HG03520 (cell line): ENCODE results near the gene PRKG1.
"Not testable (repeated sequence)": the region's sequence is repeated elsewhere in the genome, so short reads cannot be mapped to it uniquely, and the experiment has no call there.

Source experiments
- ATAC-seq: cut with Tn5 transposase; IDR thresholded peaks from one replicate; pipeline ENCODE4 v1.9.1; 2021; ENCODE audit warnings: mild to moderate bottlenecking, moderate library complexity; ENCODE audit not compliant: unreplicated experiment

Gene PRKG1

DNA sequence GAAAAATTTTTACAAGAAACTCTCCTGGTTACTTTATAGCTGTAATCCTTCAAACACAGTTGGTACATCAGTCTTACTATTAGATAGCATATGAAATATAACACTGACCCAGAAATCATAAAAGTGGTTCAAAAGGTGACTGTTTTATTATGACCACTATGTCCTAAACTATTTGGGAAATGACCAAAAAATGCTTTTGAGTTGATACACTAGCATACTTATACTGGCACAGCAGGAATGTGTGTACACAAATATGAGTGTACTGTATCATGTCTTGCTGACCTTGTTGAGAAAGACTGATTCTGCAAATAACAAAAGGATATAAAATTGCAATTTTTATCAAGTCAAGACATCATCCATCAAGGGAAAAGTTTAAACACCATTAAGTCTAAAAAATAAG, 600.8 kb downstream of the PRKG1 start:
- ATAC-seq: no peak

DNA sequence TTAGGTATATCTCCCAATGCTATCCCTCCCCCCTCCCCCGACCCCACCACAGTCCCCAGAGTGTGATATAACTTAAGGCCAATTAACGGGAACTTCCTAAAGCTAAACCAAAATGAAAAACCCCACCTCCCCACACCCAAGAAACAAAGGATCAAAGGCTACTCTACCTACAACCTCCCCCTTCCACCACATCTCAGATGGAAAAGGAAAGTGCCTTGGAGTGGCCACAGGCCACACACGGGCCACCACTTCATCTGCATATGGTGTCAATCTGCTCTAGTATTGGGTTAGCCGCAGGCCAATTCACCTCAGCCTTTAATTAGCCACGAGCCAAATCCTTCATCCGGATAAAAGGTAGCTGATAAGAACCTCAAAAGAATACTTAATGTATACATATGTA, 605.6 kb downstream of the PRKG1 start:
- ATAC-seq: no peak

DNA sequence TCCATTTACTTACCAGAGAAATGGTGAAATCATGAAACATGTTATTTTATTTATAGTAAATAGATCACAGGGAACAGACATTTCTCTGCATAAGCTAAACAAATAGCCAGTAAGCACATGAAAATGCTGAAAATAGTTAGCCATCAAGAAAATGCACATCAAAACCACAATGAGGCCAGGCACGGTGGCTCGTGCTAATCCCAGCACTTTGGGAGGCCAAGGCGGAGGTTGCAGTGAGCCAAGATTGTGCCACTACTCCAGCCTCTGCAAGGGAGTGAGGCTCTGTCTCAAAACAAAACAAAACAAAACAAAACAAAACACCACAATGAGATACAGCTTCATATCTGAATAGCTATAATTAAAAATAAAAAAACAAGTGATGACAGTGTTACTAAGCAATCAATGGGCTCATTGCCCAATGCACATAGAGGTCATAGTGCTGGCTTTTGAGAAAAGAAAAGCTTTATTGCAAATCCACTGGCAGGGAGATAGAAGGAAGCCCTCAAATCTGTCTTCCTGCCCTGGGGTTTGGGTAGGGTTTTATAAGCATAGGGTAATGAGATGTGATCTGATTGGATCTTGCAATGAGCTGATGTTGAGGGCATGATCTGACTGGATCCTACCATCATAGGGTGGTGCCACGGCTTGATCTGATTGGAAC, 608.9 kb downstream of the PRKG1 start:
- ATAC-seq: no peak

DNA sequence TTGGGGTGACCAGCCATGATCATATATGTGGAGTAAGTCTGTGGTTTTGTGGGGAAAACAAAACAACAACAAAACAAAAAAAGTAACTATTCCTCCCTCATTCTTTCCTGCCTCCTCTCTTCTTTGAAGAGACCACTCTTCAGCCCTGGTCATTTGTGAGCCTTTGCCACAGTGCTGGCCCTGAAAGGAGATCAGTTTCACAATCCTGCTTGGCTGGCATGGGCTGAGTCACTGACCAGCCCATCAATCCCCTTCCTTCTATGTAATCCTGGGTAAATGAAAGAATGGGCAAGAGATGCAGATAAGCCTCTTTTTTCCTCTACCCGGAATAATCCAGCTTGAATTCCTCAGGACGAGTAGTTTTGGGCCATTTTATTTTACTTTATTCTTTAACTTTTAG, 611.5 kb downstream of the PRKG1 start:
- no peak for ATAC-seq

DNA sequence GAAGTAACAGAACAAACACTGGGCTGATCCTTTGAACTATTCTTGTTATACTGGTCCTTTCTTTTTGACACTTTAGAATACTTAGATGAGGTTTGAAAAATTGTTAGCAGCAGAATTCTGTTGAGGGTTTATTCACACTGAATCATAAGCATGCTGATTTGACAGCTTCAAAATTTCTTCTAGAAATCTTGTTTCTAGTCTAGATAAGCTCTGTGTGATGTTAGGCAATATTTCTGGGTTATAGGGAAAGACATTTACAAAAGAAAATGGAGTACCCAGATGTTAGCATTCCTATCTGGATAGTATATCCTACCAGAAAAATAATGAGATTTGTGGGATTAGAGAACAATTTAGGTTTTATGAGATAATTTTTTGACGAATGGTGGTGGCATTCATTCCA, 613.0 kb downstream of the PRKG1 start:
- no peak for ATAC-seq

DNA sequence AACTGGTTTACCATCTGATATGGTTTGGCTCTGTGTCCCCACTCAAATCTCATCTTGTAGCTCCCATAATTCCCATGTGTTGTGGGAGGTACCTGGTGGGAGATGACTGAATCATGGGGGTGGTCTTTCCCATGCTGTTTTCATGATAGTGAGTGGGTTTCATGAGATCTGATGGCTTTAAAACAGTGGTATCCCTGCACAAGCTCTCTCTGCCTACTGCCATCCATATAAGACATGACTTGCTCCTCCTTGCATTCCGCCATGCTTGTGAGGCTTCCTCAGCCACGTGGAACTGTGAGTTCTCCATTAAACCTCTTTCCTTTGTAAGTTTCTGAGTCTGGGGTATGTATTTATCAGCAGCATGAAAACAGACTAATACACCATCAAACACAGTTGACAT, 614.5 kb downstream of the PRKG1 start:
- ATAC-seq: not testable (repeated sequence)

DNA sequence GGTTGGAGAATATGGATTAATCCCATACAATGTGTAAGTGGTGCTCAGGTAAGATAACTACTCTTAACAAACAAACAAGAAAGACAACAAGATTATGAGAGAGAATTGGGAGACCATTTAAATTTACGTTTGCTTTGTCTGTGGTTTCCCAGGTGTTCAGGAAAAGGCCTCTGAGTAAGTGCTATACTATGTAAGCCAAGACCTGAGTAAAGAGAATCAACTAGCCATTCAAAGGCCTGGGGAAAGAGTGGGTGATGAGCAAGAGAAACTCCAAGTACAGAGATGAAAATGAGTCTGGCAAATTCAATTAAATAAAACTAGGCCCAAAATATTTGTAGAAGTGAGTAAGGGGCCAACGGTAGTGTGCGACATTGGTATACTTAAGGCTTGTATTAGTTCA, 615.2 kb downstream of the PRKG1 start:
- no peak for ATAC-seq

DNA sequence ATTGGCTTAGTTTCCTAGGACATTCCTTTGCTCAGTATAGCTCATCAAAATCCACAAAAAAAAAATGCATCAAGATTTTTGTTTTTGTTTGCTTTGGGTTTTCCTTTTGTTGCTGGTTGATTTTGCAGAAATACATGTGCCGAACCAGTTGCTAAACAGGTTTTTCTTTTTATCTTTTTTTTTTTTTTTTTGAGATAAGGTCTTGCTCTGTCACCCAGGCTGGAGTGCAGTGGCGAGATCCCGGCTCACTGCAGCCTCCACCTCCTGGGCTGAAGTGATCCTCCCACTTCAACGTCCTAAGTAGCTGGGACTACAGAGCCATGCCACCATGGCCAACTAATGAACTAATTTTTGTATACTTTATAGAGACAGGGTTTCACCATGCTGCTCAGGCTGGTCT, 616.8 kb downstream of the PRKG1 start:
- ATAC-seq: no peak

DNA sequence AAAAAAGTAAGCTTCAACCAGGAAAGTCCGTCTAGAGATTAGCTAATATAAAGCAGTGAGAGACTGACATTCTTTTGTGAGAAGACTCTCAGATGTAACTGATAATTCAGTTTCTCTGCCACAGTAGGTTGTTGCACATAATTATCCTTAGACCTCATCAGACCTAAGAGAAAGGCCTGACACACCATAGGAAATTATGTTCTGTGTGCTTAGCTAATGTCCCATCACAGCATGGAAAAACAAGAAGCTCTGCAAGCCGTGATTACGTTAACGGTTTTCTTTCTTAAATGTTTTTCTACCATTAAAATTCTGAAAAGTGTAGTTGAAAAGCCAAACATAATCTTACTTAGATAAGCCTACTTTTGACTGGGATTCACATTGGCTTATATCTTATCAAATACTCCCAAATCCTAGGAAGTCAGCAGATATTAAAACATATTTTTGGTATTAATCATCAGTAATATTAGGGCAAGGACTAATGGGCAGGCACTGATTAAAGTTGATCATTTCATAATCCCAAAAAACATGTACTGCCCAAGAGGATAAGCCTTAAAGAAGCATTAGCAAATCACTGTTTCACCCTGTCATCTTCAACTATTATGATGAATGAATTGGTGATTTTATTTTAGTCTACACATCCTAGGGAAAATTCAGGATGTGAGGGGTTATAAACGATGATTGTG, 619.9 kb downstream of the PRKG1 start:
- ATAC-seq: no peak

DNA sequence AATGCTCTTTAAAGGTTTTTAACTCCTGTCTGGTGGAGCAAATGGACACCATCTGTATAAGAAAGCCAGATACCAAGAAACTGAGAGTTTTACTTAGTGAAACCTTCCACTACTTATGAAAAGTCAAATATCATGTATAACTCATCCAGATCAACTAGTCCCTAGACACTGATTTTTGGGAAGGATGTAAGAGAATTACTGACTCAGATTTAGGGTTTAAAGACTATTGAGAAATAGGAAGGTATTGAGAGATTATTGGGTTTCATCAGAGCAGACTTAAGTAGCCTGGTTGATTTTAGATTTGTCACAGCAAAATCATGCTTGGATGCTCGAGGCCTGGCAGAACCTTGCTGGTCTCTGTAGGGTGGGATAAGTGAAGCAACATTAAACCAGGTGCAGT, 622.0 kb downstream of the PRKG1 start:
- no peak for ATAC-seq

DNA sequence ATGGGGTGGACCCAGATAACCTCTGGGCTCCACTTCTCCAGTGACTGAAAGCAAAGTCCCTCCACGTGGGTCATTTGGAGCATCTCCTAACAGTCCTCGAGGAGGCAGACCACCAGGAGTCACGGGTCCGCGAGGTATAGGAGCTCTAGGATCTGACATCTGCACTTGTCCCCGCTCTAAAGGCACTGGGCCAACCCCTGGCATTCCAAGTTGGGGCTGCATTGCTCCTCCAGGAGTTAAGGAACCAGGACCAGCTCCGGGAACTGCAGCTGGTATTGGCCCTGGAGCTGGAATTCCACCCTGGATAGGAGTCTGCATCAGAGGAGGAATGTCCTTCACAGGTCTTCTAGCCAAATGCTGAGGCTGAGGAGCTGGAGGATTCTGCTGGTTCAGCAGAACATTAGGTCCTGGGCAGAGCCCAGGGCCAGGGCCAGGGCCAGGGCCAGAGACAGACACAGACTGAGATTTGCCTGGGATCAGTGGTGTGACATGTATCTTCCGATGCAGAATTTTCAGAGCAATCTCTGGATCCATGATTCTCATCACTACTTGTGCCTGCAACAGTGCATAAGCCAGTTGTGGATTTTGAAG, 624.3 kb downstream of the PRKG1 start:
- no peak for ATAC-seq

DNA sequence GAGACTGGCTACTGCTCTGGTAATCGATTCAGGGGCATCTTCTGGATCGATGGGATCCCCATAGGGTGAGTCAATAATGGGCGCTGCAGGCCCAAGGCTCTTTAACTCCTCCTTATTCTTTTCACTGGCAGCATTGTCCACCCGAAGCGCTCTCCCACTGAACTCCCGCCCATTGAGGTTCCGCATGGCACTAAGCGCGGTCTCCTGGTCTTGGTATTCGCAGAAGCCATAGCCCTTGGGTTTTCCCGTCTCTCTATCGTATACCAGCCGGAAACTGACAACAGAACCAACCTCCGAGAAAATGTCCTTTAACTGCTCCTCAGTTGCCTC, 624.8 kb downstream of the PRKG1 start:
- peak; percentile 23 for ATAC-seq

DNA sequence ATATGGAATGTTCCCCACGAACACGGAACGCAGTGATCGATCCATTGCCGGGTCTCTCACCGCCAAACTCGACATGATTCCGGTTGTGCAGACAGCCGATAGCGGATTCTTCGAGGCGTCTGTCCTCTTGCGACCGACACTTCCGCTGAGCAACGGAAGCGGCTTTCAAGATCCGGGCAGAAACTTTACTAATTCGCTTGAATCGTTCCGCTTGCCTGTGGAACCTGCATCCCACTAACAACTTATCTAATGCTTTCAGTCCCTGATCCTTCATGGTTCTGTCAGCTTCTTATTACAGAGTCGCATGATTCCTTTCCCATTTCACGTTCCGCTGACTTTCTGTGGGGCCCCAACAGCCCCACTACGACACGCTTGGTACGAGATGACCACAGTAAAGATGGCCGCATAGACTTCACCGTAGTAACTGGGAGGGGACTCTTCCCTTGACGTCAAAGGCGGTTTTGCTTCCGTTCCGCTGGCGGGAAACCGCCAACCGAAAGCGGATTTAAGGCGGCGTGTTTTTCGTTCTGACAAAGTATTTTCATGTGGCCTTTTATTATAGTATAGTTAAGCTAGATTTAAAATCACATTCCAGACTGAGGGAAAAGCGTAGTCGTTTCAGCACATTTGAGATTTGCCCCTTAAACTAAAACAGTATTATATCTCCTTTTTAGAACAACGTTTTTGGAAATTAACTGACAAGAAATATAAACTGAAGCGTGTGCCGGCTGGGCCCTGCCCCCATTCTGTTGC, 625.4 kb downstream of the PRKG1 start, which contains the start of gene CSTF2T:
Gene CSTF2T, minus strand, starts transcription at position 121 of the 753 bp plus-strand sequence. Its CDS starts 46 bp downstream, at position 75.
- ATAC-seq: peak; percentile 91

DNA sequence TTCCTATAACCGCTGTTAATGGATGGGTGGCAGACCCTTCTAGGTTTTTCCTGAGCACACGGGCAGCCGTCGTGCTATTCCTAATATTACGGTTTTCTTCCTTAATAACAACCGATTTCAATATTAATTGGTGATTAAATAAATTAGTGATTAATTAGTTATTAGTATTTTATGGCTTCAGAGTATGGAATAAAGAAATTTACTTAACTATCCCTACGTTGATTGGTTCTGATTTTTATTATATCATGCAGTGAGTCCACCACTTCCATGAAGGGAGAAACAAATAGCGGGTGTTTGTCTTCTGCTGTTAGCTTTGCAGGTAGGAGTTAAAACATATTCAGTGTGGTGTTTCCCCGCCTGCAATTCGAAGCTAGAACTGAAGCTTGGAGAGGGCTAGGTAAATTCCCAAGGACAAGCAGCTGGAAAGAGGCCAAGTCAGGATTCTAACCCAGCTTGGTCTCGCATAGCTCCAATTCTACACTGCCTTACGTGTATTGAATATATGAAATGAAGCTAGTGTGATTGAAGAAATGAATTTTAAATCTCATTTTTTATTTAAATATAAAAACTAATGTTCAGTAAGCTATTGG, 626.0 kb downstream of the PRKG1 start:
- ATAC-seq: no peak

DNA sequence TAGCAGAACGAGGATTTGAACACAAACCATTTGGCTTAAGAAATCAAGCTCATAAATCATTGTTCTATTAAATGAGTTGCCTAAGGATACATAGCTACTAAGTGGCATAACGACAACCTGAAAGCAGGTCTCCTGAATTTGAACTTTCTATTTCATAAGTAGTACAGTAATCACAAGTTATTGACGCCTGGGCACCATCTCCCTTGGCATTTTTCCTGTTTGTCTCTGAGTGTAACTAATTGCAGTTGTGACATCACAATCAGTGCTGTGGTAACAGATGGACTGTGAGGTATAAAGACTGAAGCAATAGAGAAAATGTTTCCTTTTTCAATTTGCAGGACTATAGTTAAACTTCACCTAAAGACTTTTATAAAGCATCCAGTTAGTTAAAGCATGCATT, 631.5 kb downstream of the PRKG1 start:
- ATAC-seq: no peak

DNA sequence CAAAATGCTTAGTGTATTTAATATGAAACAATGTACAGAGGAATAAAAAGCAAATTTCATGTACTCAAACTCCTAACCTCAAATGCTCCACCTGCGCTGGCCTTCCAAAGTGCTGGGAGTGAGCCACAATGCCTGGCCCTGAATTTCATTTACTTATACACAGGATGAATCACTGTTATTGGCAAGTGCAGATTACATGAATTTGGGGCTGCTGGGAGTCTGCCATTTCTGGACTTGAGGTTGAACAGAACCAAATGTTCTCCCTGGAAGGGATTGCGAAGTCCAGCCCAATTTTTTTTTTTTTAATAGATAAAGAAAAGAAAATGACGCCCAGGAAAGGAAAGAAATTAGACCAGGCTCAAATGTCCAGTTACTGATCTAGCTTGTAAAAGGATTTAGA, 631.9 kb downstream of the PRKG1 start:
- no peak for ATAC-seq

DNA sequence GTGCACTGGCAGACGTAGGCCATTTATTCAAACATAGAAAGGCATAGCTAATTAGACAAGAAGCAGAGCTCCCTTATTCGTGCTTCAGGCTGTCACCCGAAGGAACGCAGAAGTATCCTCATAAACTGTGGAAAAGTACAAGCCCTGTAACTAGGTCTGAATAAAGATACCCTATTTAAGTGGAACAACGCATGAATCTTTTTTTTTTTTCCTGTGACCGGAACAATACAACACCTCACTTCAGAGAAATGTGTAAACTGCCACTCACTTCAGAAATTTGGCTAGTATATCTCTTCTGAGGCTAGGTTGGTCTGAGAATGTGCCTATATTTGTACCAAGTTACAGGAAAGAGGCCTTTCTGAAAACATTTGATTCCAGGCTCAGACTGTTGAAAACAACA, 633.1 kb downstream of the PRKG1 start:
- ATAC-seq: no peak

DNA sequence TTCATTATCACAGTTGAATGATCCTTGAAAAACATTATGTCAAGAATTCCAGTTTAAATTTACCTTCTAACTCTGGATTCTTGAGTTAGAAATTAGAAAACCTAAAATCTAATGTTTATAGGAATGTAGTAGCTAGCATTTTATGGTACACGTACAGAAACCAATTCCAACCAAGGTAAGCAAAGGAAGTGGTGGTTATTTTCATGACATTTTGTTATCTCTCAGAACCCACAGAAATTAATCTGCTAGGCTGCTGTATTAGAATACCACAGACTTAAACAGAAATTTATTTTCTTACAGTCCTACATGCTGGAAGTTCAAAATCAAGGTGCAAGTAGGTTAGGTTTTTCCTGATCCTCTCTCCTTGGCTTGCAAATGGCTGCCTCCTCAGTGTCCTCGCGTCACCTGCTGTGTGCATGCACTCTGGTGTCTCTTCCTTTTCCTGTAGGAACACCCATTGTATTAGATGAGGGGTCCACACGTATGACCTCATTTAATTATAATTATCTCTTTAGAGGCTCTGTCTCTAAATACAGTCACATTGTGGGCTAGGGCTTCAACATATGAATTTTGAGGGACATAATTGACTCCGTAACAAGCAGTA, 633.6 kb downstream of the PRKG1 start:
- no peak for ATAC-seq

DNA sequence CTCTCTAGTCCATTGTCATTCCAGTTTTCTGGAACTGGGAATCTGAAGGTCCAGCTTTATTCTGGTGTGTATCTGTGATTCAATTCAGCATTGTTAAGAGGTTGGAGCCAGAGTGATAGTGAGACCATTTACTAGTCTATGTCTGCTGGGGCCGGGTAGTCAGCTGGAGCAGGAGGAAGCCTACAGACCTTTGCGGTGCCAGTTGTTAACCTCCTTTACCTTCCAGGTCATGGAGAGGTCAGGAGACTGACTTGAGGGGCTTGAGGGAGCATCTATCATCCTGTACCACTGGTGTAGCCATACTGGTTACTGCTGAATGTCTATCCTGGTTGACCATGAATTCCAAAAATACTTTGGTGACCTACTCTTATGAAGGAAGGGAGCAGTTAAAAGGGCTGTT, 634.3 kb downstream of the PRKG1 start:
- ATAC-seq: no peak

DNA sequence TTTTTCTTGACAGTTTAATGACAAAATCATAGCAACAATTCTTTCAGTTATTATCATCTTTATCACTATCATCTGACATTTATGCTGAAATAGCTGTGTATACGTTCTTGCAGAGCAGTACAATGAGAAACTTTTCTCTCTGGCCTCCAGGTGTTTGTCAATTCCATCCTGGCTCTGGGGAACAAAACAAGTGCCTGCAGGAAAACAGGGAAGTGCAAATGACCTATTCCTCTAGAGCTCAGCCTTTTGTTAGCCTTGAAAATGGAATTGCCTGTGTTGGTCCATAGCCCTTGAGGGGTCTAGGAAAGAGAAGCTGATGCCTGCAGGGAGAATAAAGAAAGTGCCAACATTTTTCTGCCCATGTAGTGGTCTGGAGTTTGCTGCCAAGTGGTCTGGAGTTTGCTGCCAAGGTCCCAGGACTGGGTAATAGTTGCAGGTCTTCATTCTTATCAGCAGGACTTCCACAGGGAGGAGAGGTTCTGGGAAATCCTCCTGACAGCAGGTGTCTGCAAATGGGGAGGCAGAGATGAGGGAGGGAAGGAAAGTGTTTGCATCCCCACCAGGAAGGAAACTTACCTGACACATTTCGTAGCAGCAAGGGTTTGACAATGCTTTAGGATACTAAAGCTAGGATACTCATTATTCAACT, 635.2 kb downstream of the PRKG1 start:
- no peak for ATAC-seq

DNA sequence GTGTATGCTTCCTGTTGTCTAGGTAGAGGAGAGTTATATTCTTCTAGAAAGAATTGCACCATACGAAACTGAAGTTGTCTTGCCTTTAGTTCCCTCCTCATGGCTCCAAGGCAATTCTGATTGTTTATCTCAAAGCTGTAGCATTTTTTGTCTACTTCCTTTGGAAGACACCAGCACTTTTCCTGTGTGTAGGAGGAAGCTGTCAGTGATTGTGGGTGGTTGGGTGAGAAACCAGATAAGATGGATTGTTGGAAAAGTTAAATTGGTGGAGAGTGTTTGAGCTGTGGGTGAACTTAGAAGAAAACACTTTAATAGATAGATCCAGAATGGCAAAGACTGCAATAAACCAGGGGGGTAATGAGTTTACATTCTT, 637.2 kb downstream of the PRKG1 start:
- no peak for ATAC-seq
